ENCODE data around the gene ARSA. TPM values are rescaled to one million over a fixed set of nuclear protein-coding genes. Genes with fewer than 3 reads are reported as not detected.

Gene ARSA
- total RNA-seq, 1 experiment from 2014 or later: 16.4 TPM

DNA sequence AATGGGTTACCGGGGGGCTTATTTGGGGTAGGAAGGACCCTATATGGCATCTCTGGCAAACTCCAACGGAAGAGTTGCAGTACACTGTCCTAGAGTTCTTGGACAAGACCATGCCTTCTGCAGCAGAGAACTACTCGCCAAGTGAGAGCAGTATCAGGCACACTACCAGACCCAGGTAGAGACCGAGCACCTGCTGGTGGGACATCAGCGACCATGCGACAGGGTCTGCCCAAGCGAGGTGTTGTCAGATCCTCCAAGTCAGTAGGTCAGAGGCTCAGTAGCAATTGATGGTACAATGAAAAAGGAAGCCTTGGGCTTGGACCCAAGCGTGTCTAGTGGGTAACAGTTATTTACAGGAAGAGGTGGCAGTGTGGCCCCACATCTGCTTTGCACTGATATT lies 42.2 kb downstream of the ARSA start:
- TF ChIP-seq, protein P1, sequence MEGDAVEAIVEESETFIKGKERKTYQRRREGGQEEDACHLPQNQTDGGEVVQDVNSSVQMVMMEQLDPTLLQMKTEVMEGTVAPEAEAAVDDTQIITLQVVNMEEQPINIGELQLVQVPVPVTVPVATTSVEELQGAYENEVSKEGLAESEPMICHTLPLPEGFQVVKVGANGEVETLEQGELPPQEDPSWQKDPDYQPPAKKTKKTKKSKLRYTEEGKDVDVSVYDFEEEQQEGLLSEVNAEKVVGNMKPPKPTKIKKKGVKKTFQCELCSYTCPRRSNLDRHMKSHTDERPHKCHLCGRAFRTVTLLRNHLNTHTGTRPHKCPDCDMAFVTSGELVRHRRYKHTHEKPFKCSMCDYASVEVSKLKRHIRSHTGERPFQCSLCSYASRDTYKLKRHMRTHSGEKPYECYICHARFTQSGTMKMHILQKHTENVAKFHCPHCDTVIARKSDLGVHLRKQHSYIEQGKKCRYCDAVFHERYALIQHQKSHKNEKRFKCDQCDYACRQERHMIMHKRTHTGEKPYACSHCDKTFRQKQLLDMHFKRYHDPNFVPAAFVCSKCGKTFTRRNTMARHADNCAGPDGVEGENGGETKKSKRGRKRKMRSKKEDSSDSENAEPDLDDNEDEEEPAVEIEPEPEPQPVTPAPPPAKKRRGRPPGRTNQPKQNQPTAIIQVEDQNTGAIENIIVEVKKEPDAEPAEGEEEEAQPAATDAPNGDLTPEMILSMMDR (IDR thresholded peaks at IDR 0.05 in 2 of 3, conservative IDR thresholded peaks at IDR 0.05 in 1 of 3; ENCODE audit: borderline replicate concordance in 1 of 3, insufficient read depth in 1 of 3, low read depth in 2 of 3, low read length in 2 of 3): no peak
- Histone ChIP-seq H3K27me3 (ENCODE audit: insufficient read depth, low read length) (no peaks in the 10 kb centered on the region), H3K27ac (ENCODE audit: low read depth, low read length) (no peak overlapping the region), H3K4me1 (ENCODE audit: control insufficient read depth in 1 of 2, insufficient read depth in 2 of 2, low read length in 2 of 2) (peaks cover 5 to 24% of the 10 kb centered on the region in 2 experiments), H3K4me2 (ENCODE audit: low read length) (no peak overlapping the region), H3K9me2 (ENCODE audit: insufficient read depth) (no peaks in the 10 kb centered on the region), H3K4me3 (replicated peaks in 1 of 2; ENCODE audit: low read depth in 1 of 2, low read length in 2 of 2) (no peak overlapping the region), H4K20me1 (ENCODE audit: insufficient read depth) (no peaks in the 10 kb centered on the region), H3K36me3 (ENCODE audit: control insufficient read depth in 1 of 2, insufficient read depth in 2 of 2, low read length in 2 of 2) (no peaks in the 10 kb centered on the region), H3K9me3 (ENCODE audit: control insufficient read depth in 1 of 2, insufficient read depth in 1 of 2, low read depth in 1 of 2, low read length in 2 of 2) (no peaks in the 10 kb centered on the region), H3K9ac (ENCODE audit: low read length) (no peak overlapping the region), H2AFZ (ENCODE audit: low read depth, low read length, poor library complexity, severe bottlenecking) (no peak overlapping the region), H3K79me2 (ENCODE audit: insufficient read depth, low read length) (peaks cover 17% of the 10 kb centered on the region; the same call in 1 of the 2 replicates)
- ChIA-PET RAD21 (ENCODE audit: low non-redundant PET in 1 of 2, low total read pairs in 2 of 2, uncharacterized antibody in 2 of 2, unreplicated experiment in 2 of 2) (no interaction called here), CTCF (no interaction called here), POLR2A (no interaction called here)
- no peak for ATAC-seq
- no TSS peak for BruUV-seq (replicated peaks)
- no peak for DNase-seq (ENCODE audit: low read depth, low spot score)
- intact Hi-C loops (cut with micrococcal nuclease): no loop called here

DNA sequence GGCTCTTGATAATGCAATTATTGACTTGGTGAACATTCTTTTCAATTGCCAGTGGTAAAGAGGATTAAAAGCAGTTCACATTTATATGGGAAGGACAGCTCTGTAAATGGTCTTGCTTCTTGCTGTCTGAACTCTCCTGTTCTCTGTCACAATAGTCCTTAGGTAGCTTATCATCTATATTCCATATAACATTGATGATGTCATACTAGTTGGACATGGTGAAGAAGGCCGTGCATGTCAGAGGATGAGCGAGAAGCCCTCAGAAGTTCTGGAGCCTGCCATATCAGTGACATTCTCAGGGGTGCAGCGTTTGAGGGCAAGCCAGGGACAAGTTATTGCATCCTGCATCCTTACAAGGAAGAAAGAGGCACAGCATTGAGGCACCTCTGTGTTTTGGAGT lies 42.7 kb downstream of the ARSA start:
- DNase-seq (ENCODE audit: low read depth, low spot score) (no peak), ATAC-seq (no peak)
- no peak overlapping the region for H2AFZ ChIP-seq (ENCODE audit: low read depth, low read length, poor library complexity, severe bottlenecking)
- H3K36me3 ChIP-seq (ENCODE audit: control insufficient read depth in 1 of 2, insufficient read depth in 2 of 2, low read length in 2 of 2): no peaks in the 10 kb centered on the region
- no peak overlapping the region for H3K27ac ChIP-seq (ENCODE audit: low read depth, low read length)
- ChIA-PET POLR2A (no interaction called here), RAD21 (ENCODE audit: low non-redundant PET in 1 of 2, low total read pairs in 2 of 2, uncharacterized antibody in 2 of 2, unreplicated experiment in 2 of 2) (no interaction called here), CTCF (no interaction called here)
- no peak overlapping the region for H3K9ac ChIP-seq (ENCODE audit: low read length)
- no peaks in the 10 kb centered on the region for H3K27me3 ChIP-seq (ENCODE audit: insufficient read depth, low read length)
- no peak for TF ChIP-seq REST (IDR thresholded peaks at IDR 0.05; ENCODE audit: low read depth)
- TF ChIP-seq, protein P2, sequence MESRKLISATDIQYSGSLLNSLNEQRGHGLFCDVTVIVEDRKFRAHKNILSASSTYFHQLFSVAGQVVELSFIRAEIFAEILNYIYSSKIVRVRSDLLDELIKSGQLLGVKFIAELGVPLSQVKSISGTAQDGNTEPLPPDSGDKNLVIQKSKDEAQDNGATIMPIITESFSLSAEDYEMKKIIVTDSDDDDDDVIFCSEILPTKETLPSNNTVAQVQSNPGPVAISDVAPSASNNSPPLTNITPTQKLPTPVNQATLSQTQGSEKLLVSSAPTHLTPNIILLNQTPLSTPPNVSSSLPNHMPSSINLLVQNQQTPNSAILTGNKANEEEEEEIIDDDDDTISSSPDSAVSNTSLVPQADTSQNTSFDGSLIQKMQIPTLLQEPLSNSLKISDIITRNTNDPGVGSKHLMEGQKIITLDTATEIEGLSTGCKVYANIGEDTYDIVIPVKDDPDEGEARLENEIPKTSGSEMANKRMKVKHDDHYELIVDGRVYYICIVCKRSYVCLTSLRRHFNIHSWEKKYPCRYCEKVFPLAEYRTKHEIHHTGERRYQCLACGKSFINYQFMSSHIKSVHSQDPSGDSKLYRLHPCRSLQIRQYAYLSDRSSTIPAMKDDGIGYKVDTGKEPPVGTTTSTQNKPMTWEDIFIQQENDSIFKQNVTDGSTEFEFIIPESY (IDR thresholded peaks at IDR 0.05; ENCODE audit: extremely low read depth, insufficient replicate concordance, low read length): no peak
- TF ChIP-seq TCF7L2 (IDR thresholded peaks at IDR 0.05; ENCODE audit: borderline replicate concordance, extremely low read depth, insufficient read depth, insufficient read length): no peak
- TF ChIP-seq EZH2 (IDR thresholded peaks at IDR 0.05): no peak
- TF ChIP-seq POLR2AphosphoS5 (IDR thresholded peaks at IDR 0.05; ENCODE audit: low read depth, low read length): no peak
- no peak for TF ChIP-seq ELF1 (IDR thresholded peaks at IDR 0.05; ENCODE audit: borderline replicate concordance, low read depth)
- no peaks in the 10 kb centered on the region for H4K20me1 ChIP-seq (ENCODE audit: insufficient read depth)
- intact Hi-C loops (cut with micrococcal nuclease): no loop called here
- no peak overlapping the region for H3K4me2 ChIP-seq (ENCODE audit: low read length)
- no TSS peak for BruUV-seq (replicated peaks)
- peaks cover 5 to 24% of the 10 kb centered on the region in 2 experiments for H3K4me1 ChIP-seq (ENCODE audit: control insufficient read depth in 1 of 2, insufficient read depth in 2 of 2, low read length in 2 of 2)
- H3K4me3 ChIP-seq (replicated peaks in 1 of 2; ENCODE audit: low read depth in 1 of 2, low read length in 2 of 2): no peak overlapping the region
- H3K79me2 ChIP-seq (ENCODE audit: insufficient read depth, low read length): peaks cover 17% of the 10 kb centered on the region; the same call in 1 of the 2 replicates
- H3K9me3 ChIP-seq (ENCODE audit: control insufficient read depth in 1 of 2, insufficient read depth in 1 of 2, low read depth in 1 of 2, low read length in 2 of 2): no peaks in the 10 kb centered on the region
- H3K9me2 ChIP-seq (ENCODE audit: insufficient read depth): no peaks in the 10 kb centered on the region
